Stimulated activated CD8-positive, alpha-beta memory T cell treated with anti-CD3 and anti-CD28 coated beads, Interleukin-15, amount 100 ng/mL, for 4 hours (primary cell): ENCODE data around the gene SHOC1.
"Not testable (repeated sequence)": the region's sequence is repeated elsewhere in the genome, so short reads cannot be mapped to it uniquely, and the experiment has no call there.

Experiments used
- DNase-seq, 2 donors: peaks; one replicate each; pipeline ENCODE4 v3.0.0-alpha.2; 2020; ENCODE audit warnings: low read depth in 2 of 2

Gene SHOC1

DNA sequence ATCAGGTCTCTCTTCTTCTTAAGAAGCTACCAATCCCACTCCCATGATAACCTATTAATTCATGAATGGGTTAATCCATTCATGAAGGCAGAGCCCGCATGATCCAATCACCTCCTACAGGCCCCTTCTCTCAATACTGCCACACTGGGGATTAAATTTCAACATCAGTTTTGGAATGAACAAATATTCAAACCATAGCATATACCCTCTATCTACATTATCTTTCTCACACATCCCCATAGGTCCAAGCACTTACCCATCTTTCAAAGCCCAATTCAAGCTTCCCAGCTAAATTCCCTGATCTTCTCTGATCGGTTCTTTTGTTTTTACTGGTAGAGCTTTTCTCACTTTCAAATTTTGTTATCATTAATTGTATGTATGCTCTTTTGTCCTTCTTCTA lies 10.5 kb upstream of the SHOC1 start:
- DNase-seq, result no peak

DNA sequence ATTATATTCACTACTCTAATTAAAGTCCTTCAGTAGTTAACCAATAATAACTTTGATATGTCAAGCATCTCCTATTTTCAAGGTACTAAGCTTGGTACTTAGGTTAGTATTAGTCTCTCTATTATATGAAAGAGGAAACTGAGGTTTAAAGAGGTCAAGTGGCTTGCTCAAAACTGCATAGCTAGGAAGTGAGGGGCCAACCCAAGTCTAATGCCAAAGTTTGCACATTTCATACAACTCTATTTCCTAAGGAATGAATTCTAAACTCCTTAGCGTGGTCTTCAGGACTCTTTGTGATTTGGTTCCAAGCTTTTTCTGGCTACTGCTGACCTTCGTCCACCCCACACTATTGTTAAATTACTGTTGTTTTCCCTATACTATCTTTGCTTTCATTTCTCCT lies 9.9 kb upstream of the SHOC1 start:
- no peak for DNase-seq

DNA sequence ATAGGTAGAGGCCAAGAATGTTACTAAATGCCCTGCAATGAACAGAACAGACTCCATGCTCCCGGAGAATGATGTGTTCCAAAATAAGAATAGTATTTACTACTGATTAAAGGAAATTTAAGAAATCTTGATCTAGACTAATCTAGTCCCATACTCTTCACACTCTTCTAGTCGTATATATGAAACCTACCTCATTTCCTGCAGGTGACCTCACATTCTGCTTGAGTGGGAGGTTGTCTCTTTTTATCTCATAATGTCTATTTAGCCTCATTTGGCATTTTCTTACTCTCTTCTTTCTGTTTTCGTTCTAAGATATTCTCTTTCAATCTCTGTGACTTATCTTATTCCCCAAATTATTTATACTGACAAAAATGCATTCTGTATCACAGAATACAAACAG lies 9.2 kb upstream of the SHOC1 start:
- no peak for DNase-seq

DNA sequence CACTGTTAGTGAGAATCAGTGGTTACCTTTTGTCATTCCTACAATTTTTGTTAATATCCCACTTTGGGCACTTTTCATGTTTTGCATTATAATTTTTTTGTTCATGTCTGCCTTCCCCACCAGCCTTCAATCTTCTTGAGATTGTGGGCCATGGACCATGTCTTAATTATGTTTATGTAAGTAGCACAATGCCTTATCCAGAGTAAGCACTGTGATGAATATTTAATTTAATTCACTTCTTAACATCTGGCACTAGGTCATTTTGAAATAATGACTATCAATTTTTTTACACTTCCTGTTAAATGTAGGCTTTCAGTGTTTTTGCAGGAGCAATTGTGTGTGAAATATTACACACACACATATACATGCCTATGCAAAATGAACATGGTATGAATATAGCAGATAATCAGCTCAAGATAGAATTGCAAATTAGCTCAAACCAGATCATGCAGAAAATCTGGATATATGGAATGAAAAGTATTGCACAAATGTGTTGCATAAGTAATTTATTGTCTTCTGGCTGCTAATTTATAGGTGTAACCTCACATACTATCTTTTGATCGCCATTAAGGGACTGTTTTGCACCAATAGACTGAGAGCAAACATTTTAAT lies 5.3 kb upstream of the SHOC1 start:
- no peak for DNase-seq

DNA sequence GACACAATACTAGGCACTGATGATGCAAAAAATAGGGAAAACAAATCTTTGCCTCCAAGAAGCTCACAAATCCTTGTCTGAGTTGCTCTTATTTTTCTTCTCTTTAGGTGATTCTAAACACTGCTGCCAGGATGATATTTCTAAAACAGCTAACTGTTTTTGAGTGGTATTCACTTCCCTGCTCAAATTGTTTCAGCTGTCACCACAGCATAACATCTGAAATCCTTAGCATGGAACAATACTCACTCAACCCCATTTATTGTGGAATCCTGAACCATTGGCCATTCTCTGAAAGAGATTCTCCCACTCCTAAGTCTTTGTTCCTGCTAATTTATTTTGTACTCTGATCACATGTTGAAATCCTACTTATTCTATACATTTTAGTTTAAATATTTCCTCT lies 4.8 kb upstream of the SHOC1 start:
- no peak for DNase-seq

DNA sequence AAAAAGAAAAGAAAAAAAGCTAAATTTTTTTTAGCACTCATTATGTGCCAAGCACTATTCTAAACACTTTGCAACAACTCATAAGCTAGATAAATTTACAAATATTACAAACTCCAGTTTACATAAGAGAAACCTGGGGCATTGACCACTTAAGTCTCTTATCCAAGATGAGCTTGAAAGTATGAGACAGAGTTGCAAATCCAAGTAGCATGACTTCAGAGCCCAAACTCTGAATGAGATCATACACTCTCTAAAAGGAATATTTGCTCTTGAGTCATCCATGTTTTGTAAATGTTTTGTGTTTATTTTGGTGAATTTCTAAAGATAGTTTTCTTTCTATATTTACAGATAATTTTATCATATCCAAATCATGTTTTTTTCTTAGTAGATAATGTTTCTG lies 4.0 kb upstream of the SHOC1 start:
- no peak for DNase-seq

DNA sequence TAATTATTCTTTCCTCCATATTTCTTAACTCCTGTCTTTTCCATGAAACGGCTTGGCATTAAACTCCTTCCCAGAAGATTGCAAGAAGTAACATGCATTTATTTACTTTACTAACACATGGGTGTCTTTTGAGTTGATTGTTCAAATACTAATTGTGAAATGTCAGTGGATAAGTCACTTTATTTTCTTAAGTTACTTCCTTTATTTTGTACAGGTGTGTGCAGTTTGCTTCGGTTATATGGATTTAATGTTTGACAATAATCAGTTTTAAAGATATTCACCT lies 761 bp upstream of the SHOC1 start:
- DNase-seq, result no peak

DNA sequence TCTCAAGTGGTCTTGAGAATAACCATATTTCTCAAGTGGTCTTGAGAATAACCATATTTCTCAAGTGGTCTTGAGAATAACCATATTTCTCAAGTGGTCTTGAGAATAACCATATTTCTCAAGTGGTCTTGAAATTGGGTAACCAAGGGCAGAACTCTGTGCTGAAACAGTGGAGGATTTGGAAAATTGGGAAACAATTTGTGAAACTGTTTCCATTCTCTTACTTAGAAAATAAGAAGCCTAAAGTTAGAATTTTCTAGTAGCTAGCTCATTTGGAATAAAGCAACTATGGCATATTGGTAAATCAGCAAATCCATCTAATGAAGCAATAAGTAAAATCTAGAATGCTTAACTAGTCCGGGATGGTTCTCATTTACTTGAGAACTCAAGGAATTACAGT lies 2.9 kb downstream of the SHOC1 start:
- not testable (repeated sequence) for DNase-seq

DNA sequence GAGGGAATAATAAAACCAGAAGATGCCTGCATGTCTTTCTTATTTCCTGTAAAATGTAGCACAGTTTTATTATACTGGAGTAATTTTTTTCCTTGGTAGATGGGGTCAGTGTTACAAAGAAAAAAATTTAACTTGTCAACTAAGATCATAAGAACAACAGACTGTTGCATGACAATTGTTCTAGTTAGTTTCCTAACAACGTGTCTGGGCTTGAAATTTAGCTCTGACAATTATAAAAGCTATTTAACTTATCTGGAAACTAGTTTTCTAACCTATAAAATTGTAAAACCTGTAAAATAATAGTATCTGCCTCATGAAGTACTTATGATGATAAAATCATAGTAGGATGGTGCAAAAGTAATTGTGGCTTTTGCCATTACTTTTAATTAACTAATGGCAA lies 4.9 kb downstream of the SHOC1 start:
- no peak for DNase-seq

DNA sequence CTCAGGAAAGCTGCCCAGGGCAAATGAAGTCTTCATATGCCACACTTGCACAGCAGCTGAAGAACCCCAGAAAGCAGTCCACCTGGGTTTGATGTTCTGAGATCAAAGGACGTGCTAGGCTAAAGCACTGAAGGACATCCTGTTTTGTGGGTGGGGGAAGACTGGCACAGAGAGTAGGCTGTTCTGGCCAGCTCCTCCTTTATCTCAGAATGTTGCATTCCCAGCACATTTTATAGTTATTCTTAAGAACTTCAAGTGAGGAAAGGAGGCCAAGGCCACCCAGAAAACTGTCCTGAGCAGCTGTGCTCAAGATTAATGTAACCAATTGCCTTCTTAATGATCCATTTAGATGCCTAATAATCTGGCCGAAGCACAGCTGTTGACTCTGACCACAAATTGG lies 10.9 kb downstream of the SHOC1 start:
- no peak for DNase-seq

DNA sequence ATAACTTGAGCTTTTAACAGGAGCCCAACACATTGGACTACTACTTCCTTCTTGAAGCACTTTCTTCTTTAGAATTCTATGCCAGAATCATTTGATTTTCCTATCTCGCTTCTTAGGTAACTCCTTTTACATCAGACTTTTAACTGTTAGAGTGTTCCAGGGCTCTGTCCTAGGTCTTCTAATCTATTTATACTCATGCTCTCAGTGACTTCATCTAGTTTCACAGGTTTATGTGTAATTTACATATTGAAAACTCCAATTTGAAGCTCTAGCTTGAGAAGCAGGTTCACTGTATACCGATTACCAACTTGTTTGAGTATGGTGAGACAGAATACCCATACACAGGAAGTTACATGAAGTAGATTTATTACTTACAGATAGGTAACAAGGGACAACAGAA lies 11.3 kb downstream of the SHOC1 start:
- DNase-seq, result no peak

DNA sequence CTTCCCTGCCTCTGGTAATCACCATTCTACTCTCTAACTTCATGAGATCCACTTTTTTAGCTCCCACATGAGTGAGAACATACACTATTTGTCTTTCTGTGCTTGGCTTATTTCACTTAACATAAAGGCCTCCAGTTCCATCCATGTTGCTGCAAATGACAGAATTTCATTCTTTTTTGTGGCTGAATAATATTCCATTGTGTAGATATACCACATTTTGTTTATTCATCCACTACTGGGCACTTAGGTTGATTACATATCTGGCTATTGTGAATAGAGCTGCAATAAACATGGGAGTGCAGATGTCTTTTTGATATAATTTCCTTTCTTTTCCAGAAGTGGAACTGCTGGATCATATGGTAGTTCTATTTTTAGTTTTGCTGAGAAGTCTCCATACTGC lies 28.7 kb downstream of the SHOC1 start:
- no peak for DNase-seq

DNA sequence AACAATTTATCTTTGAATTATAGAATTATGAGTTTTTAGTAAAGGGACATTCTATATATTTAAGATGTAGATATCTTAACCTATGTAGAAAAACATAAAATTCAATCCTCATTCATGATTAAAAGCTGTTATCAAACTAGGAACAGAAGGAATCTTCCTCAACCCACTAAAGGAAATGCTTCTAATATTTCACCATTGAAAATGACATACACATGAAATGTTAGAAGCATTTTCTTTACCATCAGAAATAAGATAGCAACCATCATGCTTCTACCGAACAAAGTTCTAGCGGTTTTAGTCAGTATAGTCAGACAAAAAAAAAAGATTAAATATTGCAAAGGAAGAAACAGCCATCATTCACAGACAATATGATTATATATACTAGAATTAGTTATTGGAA lies 32.2 kb downstream of the SHOC1 start:
- DNase-seq, result no peak

DNA sequence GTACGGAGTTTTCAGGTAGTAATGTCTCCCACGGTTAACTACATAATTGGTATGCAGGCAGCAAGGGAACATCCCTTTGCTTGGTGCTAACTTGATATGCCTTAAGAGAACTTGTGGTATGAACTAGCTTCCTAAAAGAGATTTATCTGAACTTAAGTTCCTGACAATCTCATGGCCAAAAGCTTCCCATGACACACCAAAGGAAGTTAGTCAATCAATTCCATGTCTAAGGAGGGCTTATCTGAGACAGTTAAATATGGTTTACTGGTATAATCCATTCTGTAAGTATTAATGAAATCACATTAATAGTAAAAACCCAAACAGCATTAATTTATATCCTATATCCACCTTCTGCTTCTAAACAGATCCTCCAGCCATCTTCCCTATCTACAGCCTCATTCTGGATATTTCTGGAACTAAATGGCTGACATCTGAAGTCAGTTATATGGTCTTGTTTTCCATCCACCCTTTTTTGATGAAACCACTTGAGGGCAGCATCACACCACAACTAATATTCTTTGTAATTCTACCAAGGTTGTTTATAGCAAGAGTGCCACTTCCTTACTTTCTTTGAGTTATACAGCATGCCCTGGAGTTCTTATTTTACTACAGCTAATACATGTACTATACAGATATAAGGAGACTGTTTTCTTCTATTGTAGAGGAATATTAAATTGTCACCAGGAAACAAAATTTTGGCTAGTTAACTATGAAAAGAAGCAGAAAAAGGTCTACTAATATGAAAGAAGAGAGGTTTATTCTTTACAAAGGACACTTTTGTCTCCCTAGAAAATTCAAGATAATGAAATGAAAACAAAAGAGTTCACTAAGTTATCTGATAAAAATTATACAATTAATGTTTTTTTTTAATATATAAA lies 34.7 kb downstream of the SHOC1 start:
- DNase-seq, result peak in 1 of 2 donors; percentile 19

DNA sequence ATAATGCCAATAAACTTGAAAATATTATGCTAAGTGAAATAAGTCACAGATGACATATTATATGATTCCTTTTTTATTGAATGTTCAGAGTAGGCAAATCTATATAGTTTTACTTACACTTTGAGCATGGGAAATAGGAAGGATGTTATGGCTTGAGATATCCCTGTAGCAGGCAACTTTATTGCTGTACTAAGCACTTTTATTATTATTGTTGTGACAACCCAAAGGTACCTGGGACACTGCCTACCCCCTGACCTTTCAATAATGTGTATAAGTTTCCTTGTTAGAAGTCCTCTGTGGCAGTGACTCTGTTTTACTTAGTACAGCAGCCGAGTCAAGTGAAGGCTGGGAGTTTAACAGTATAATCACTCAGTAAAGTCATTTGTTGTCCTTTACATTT lies 39.9 kb downstream of the SHOC1 start:
- DNase-seq, result no peak

DNA sequence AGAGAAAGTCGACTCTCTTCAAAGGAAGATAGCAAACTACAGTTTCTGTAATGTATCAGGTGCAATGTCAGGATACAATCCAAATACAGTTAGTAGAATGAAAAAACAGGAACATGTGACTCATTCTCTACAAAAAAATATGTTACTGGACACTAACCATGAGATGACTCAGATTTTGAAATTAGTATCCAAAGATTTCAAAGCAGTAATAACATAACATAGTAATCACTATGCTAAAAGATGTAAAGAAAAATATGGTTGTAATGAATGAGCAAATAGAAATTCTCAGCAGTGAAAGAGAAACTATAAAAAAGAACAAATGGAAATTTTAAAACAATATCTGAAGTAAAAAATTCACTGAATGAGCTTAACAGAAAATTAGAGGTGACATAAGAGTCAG lies 42.3 kb downstream of the SHOC1 start:
- no peak for DNase-seq
